Esophagus (tissue), 2 donors: ENCODE measurements around the gene GPBAR1. TPM values are rescaled to one million over a fixed set of nuclear protein-coding genes. Genes with fewer than 3 reads are reported as not detected.
A peak's percentile ranks its signal among the peaks of the same experiment; 100 is the strongest.

Experiments
- H3K27ac ChIP-seq, 2 donors: one replicate each; pipeline ENCODE4 v1.5.1; 2013; ENCODE audit warnings: low read depth in 2 of 2, mild to moderate bottlenecking in 2 of 2, inconsistent platforms in 1 of 2, low read length in 1 of 2, moderate library complexity in 1 of 2
- H3K27me3 ChIP-seq, 2 donors: one replicate each; pipeline ENCODE4 v1.6.1; 2013; ENCODE audit warnings: low read length in 2 of 2, control low read depth in 1 of 2, mild to moderate bottlenecking in 1 of 2; ENCODE audit not compliant: insufficient read depth in 2 of 2, control insufficient read depth in 1 of 2
- H3K36me3 ChIP-seq, 2 donors: one replicate each; pipeline ENCODE4 v1.6.1; 2013; ENCODE audit warnings: low read length in 1 of 2; ENCODE audit not compliant: control insufficient read depth in 2 of 2, insufficient read depth in 2 of 2
- H3K4me1 ChIP-seq, 2 donors: one replicate each; pipeline ENCODE4 v1.6.1; 2013; ENCODE audit warnings: low read length in 1 of 2; ENCODE audit not compliant: control insufficient read depth in 2 of 2, insufficient read depth in 2 of 2
- H3K4me3 ChIP-seq, 2 donors: one replicate each; pipeline ENCODE4 v1.5.1; 2013; ENCODE audit warnings: low read length in 2 of 2, mild to moderate bottlenecking in 2 of 2, low read depth in 1 of 2, moderate library complexity in 1 of 2
- H3K9me3 ChIP-seq, 2 donors: one replicate each; pipeline ENCODE4 v1.6.1; 2013; ENCODE audit warnings: mild to moderate bottlenecking in 2 of 2, low read depth in 1 of 2, low read length in 1 of 2, moderate library complexity in 1 of 2; ENCODE audit not compliant: control insufficient read depth in 2 of 2, insufficient read depth in 1 of 2
- WGBS, 2 donors: extraction: QIAGEN DNeasy Blood & Tissue Kit; methylation state at CpG; one replicate each; pipeline ENCODE4 v1.1.7; 2013; 5-methylcytosine and 5-hydroxymethylcytosine counted together
- polyA plus RNA-seq, 2 donors: library from polyadenylated mRNA; stranded (reverse); fragments of 200-250 nt; gene quantifications; one replicate each; pipeline ENCODE4 v1.2.3, GENCODE V29; 2013
- donor health status: healthy with polysubstance abuse.
- donor health status: Bipolar disorder and iron deficiency.

GPBAR1 gene
- polyA plus RNA-seq, 2 donors: 0.29 to 0.45 TPM

- Histone ChIP-seq H3K27ac (peak overlapping the region in 1 of 2 donors; percentile 7), H3K4me1 (peaks cover 0 to 2% of the 10 kb centered on the region in 2 donors), H3K4me3 (no peak overlapping the region), H3K9me3 (no peaks in the 10 kb centered on the region), H3K36me3 (peaks cover 15 to 28% of the 10 kb centered on the region in 2 donors), H3K27me3 (no peaks in the 10 kb centered on the region)
- 89 to 91% methylated on average over 13 of the region's 13 CpGs for WGBS, 2 donors
Observed at GRCh38 chr2:218256612-218257350, 4.0 kb upstream of the GPBAR1 start.

GRCh38 chr2:218257390-218257981 lies 3.3 kb upstream of the GPBAR1 start:
- no peaks in the 10 kb centered on the region for H3K9me3 ChIP-seq
- peaks cover 0 to 3% of the 10 kb centered on the region in 2 donors for H3K4me1 ChIP-seq
- no peaks in the 10 kb centered on the region for H3K27me3 ChIP-seq
- H3K27ac ChIP-seq: peak overlapping the region in 1 of 2 donors; percentile 16
- H3K4me3 ChIP-seq: no peak overlapping the region
- peaks cover 11 to 22% of the 10 kb centered on the region in 2 donors for H3K36me3 ChIP-seq
- whole genome bisulfite sequencing, 2 donors: 45 to 57% methylated on average over 8 of the region's 8 CpGs

GRCh38 chr2:218259099-218259961 lies 1.5 kb upstream of the GPBAR1 start:
- H3K4me3 ChIP-seq: no peak overlapping the region
- H3K36me3 ChIP-seq: peaks cover 7 to 21% of the 10 kb centered on the region in 2 donors
- WGBS, 2 donors: 52 to 60% methylated on average over 15 of the region's 15 CpGs
- peak overlapping the region; percentile 62 to 69 for H3K27ac ChIP-seq
- peaks cover 5% of the 10 kb centered on the region in 2 donors for H3K4me1 ChIP-seq
- H3K27me3 ChIP-seq: no peaks in the 10 kb centered on the region
- no peaks in the 10 kb centered on the region for H3K9me3 ChIP-seq

GRCh38 chr2:218260166-218260565 lies 649 bp upstream of the GPBAR1 start:
- WGBS, 2 donors: 88 to 90% methylated on average over 5 of the region's 5 CpGs
- no peaks in the 10 kb centered on the region for H3K27me3 ChIP-seq
- no peaks in the 10 kb centered on the region for H3K9me3 ChIP-seq
- peak overlapping the region in 1 of 2 donors; percentile 61 for H3K27ac ChIP-seq
- H3K4me3 ChIP-seq: no peak overlapping the region
- H3K4me1 ChIP-seq: peaks cover 5% of the 10 kb centered on the region in 2 donors
- peaks cover 11 to 22% of the 10 kb centered on the region in 2 donors for H3K36me3 ChIP-seq

GRCh38 chr2:218261423-218262236 lies 815 bp downstream of the GPBAR1 start:
- Histone ChIP-seq H3K9me3 (no peaks in the 10 kb centered on the region), H3K4me1 (peaks cover 5% of the 10 kb centered on the region in 2 donors), H3K4me3 (no peak overlapping the region), H3K27me3 (no peaks in the 10 kb centered on the region), H3K27ac (no peak overlapping the region), H3K36me3 (peaks cover 17 to 36% of the 10 kb centered on the region in 2 donors)
- WGBS, 2 donors: 54 to 62% methylated on average over 8 of the region's 8 CpGs

GRCh38 chr2:218262237-218262600 lies 1.4 kb downstream of the GPBAR1 start:
- peaks cover 5% of the 10 kb centered on the region in 2 donors for H3K4me1 ChIP-seq
- H3K36me3 ChIP-seq: peaks cover 17 to 41% of the 10 kb centered on the region in 2 donors
- H3K27me3 ChIP-seq: no peaks in the 10 kb centered on the region
- H3K4me3 ChIP-seq: no peak overlapping the region
- no peaks in the 10 kb centered on the region for H3K9me3 ChIP-seq
- WGBS, 2 donors: 71 to 76% methylated on average over 6 of the region's 6 CpGs
- no peak overlapping the region for H3K27ac ChIP-seq

- no peak overlapping the region for H3K4me3 ChIP-seq
- no peaks in the 10 kb centered on the region for H3K9me3 ChIP-seq
- H3K27me3 ChIP-seq: no peaks in the 10 kb centered on the region
- H3K27ac ChIP-seq: no peak overlapping the region
- 82 to 85% methylated on average over 39 of the region's 39 CpGs for WGBS, 2 donors
- H3K36me3 ChIP-seq: peaks cover 17 to 45% of the 10 kb centered on the region in 2 donors
- H3K4me1 ChIP-seq: peaks cover 5% of the 10 kb centered on the region in 2 donors
Observed at GRCh38 chr2:218262631-218263586, 2.1 kb downstream of the GPBAR1 start.

- Histone ChIP-seq H3K27ac (no peak overlapping the region), H3K4me1 (peaks cover 6 to 7% of the 10 kb centered on the region in 2 donors), H3K36me3 (peaks cover 17 to 45% of the 10 kb centered on the region in 2 donors), H3K27me3 (no peaks in the 10 kb centered on the region), H3K9me3 (no peaks in the 10 kb centered on the region), H3K4me3 (no peak overlapping the region)
- WGBS, 2 donors: 69 to 77% methylated on average over 17 of the region's 17 CpGs
Observed at GRCh38 chr2:218263817-218264641, 3.2 kb downstream of the GPBAR1 start.
